ENCODE measurements around the gene AVPI1. TPM values are rescaled to one million over a fixed set of nuclear protein-coding genes. Genes with fewer than 3 reads are reported as not detected.

Gene AVPI1
- total RNA-seq, 1 donor from 2014 or later: 2.4 TPM

DNA sequence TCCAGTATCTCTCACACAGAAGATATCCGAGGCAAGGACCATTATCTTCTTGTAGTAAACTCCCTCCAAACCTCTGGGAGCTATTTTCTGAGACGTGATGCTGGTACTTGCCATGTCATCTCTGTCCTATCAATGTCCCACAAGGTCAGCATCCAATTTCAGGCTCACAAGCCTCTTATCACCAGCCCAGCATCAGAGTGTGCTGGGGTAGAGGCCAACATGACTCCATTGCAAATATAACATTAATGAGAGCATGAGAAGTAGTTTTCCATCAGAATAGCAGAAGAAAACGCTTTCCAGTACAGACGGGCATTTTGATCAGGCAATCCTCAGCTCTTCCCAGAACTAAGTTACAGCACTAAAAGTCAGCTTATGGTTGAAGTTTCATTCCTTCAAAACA, 59.3 kb downstream of the AVPI1 start:
- H3K9me3 Mint-ChIP-seq: no peaks in the 10 kb centered on the region
- peaks cover 5% of the 10 kb centered on the region for H3K4me1 Mint-ChIP-seq
- H3K27me3 Mint-ChIP-seq (ENCODE audit: low read depth): no peaks in the 10 kb centered on the region
- H3K36me3 Mint-ChIP-seq (ENCODE audit: low read depth): no peaks in the 10 kb centered on the region
- no peak overlapping the region for H3K27ac Mint-ChIP-seq (ENCODE audit: unreplicated experiment)
- peak overlapping the region; percentile 15 for H3K4me3 Mint-ChIP-seq
- DNase-seq (ENCODE audit: low read depth, low spot score): no peak
- TF ChIP-seq, protein P1, sequence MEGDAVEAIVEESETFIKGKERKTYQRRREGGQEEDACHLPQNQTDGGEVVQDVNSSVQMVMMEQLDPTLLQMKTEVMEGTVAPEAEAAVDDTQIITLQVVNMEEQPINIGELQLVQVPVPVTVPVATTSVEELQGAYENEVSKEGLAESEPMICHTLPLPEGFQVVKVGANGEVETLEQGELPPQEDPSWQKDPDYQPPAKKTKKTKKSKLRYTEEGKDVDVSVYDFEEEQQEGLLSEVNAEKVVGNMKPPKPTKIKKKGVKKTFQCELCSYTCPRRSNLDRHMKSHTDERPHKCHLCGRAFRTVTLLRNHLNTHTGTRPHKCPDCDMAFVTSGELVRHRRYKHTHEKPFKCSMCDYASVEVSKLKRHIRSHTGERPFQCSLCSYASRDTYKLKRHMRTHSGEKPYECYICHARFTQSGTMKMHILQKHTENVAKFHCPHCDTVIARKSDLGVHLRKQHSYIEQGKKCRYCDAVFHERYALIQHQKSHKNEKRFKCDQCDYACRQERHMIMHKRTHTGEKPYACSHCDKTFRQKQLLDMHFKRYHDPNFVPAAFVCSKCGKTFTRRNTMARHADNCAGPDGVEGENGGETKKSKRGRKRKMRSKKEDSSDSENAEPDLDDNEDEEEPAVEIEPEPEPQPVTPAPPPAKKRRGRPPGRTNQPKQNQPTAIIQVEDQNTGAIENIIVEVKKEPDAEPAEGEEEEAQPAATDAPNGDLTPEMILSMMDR (conservative IDR thresholded peaks at IDR 0.05): no peak

Other genes starting within 250 kb of the AVPI1 start
- gene EXOSC1, start 241.2 kb downstream of the AVPI1 start, total RNA-seq: 40.3 and 41.8 TPM in 2 replicates
- gene ZDHHC16, start 241.1 kb downstream of the AVPI1 start, total RNA-seq: 58.1 and 58.2 TPM in 2 replicates
- gene MMS19, start 188.8 kb downstream of the AVPI1 start, total RNA-seq: 86.4 and 88.7 TPM in 2 replicates
- 6.5 and 8.7 TPM in 2 replicates for gene UBTD1, start 188.3 kb downstream of the AVPI1 start, total RNA-seq
- gene ANKRD2, start 114.5 kb downstream of the AVPI1 start, total RNA-seq: not detected in 2 replicates
- 0.23 and 0.36 TPM in 2 replicates for gene HOGA1, start 102.9 kb downstream of the AVPI1 start, total RNA-seq
- not detected in 2 replicates for gene C10orf62, start 97.5 kb downstream of the AVPI1 start, total RNA-seq
- gene MORN4, start 53.7 kb downstream of the AVPI1 start, total RNA-seq: 25.9 and 27.2 TPM in 2 replicates
- 19.3 and 19.4 TPM in 2 replicates for gene PI4K2A, start 46.6 kb downstream of the AVPI1 start, total RNA-seq
- 52.3 and 52.8 TPM in 2 replicates for gene MARVELD1, start 26.5 kb upstream of the AVPI1 start, total RNA-seq
- 24.6 and 26.9 TPM in 2 replicates for gene ZFYVE27, start 49.9 kb upstream of the AVPI1 start, total RNA-seq
- not detected in 2 replicates for gene SFRP5, start 84.8 kb upstream of the AVPI1 start, total RNA-seq
- 0.30 and 0.36 TPM in 2 replicates for gene GOLGA7B, start 162.6 kb upstream of the AVPI1 start, total RNA-seq

Measured in neural crest cell (in vitro differentiated cells).